Measurements from ENCODE around the gene TTC4. TPM values are rescaled to one million over a fixed set of nuclear protein-coding genes. Genes with fewer than 3 reads are reported as not detected.
A peak's percentile ranks its signal among the peaks of the same experiment; 100 is the strongest.

TTC4 gene
- 26.4 TPM for total RNA-seq
- polyA plus RNA-seq (ENCODE audit: insufficient read depth in 1 of 8, insufficient read length in 8 of 8, low replicate concordance in 1 of 8): 10 to 100 TPM; 23.4 to 30.8 (median 24.9) TPM
- long read RNA-seq, donor 1, transcript TTC4-201 (10 exons, 2,395 nt): major isoform, 6 of 7 reads
- long read RNA-seq, donor 1, partial matches to known transcripts: 0 of 7 reads
- long read RNA-seq, donor 1, other reads (novel, unspliced or antisense): 0 of 7 reads
- long read RNA-seq, donor 2, partial matches to known transcripts: 0 of 1 reads
- long read RNA-seq, donor 2, other reads (novel, unspliced or antisense): 0 of 1 reads
- long read RNA-seq, donor 3, transcript TTC4-201 (10 exons, 2,395 nt): major isoform, 9 of 11 reads
- long read RNA-seq, donor 3, partial matches to known transcripts: 0 of 11 reads
- long read RNA-seq, donor 3, other reads (novel, unspliced or antisense): 0 of 11 reads
- long read RNA-seq, donor 4, transcript TTC4-201 (10 exons, 2,395 nt): major isoform, 9 of 13 reads
- long read RNA-seq, donor 4, partial matches to known transcripts: 0 of 13 reads
- long read RNA-seq, donor 4, other reads (novel, unspliced or antisense): 0 of 13 reads
- long read RNA-seq, donor 5, transcript TTC4-201 (10 exons, 2,395 nt): major isoform, 19 of 23 reads
- long read RNA-seq, donor 5, partial matches to known transcripts: 0 of 23 reads
- long read RNA-seq, donor 5, other reads (novel, unspliced or antisense): 0 of 23 reads
- long read RNA-seq, donor 6, transcript TTC4-201 (10 exons, 2,395 nt): major isoform, 20 of 21 reads
- long read RNA-seq, donor 6, partial matches to known transcripts: 0 of 21 reads
- long read RNA-seq, donor 6, other reads (novel, unspliced or antisense): 0 of 21 reads
- long read RNA-seq, donor 7, transcript TTC4-204 (3 exons, 549 nt): minor isoform, 6 of 19 reads
- long read RNA-seq, donor 7, transcript TTC4-201 (10 exons, 2,395 nt): major isoform, 13 of 19 reads
- long read RNA-seq, donor 7, partial matches to known transcripts: 0 of 19 reads
- long read RNA-seq, donor 7, other reads (novel, unspliced or antisense): 0 of 19 reads
- long read RNA-seq, donor 8, transcript TTC4-201 (10 exons, 2,395 nt): major isoform, 6 of 12 reads
- long read RNA-seq, donor 8, partial matches to known transcripts: 5 of 12 reads
- long read RNA-seq, donor 8, other reads (novel, unspliced or antisense): 0 of 12 reads
- long read RNA-seq, donor 9, transcript TTC4-201 (10 exons, 2,395 nt): major isoform, 8 of 12 reads
- long read RNA-seq, donor 9, partial matches to known transcripts: 0 of 12 reads
- long read RNA-seq, donor 9, other reads (novel, unspliced or antisense): 0 of 12 reads
- long read RNA-seq, donor 10, transcript TTC4-201 (10 exons, 2,395 nt): major isoform, 7 of 10 reads
- long read RNA-seq, donor 10, partial matches to known transcripts: 0 of 10 reads
- long read RNA-seq, donor 10, other reads (novel, unspliced or antisense): 0 of 10 reads
- long read RNA-seq, donor 11, transcript TTC4-201 (10 exons, 2,395 nt): major isoform, 10 of 14 reads
- long read RNA-seq, donor 11, partial matches to known transcripts: 0 of 14 reads
- long read RNA-seq, donor 11, other reads (novel, unspliced or antisense): 0 of 14 reads

DNA sequence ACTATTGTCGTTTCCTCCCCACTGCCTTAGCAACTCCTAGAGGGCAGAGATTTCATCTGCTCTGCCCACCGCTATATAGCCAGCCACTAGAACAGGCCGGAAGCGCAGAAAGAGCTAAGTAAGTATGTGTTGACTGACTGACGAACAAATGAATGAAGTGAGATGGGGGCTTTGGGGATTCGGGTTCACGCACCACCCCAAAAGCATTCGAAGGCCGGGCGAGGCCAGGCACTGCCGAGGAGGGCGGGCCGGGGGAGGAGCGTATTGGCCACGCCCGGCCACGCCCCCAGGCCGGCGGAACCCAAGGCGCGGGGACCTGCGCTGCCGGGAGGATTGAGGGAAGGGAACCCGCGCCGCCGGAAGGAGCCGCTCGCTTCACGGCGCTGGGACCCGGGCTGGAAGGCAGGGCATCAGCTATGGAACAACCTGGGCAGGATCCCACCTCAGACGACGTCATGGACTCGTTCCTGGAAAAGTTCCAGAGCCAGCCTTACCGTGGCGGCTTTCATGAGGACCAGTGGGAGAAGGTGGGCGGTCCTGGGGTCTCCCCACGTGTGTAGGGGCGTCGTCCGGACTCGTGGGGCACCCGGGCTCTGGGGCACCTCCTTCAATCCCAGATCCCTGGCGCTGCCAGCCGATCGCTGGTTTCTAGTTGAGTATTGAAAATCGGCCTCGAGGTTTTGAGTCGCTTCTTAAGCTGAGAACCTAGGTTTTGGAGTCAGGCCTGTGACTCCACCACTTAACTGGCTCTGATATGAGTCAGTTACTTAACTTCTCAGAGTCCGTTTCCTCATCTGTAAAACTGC lies at the start of gene TTC4:
TSS of gene TTC4 (plus strand) at position 369 of the 806 bp plus-strand sequence. CDS start at position 417, 48 bp downstream.
- under 1% methylated on average over 44 of the region's 51 CpGs for WGBS (ENCODE audit: insufficient coverage)
- H3K27ac ChIP-seq (ENCODE audit: low read length): peak within 1 kb of the TSS; percentile 67
- no peaks in the 10 kb centered on the region for H3K9me3 ChIP-seq (replicated peaks; ENCODE audit: control insufficient read depth, low read depth, low read length)
- H3K4me3 ChIP-seq (ENCODE audit: low read length): peak within 1 kb of the TSS; percentile 48
- H3K27me3 ChIP-seq (ENCODE audit: control insufficient read depth, insufficient read depth, low read length): peaks cover 2% of the 10 kb centered on the region
- peaks cover 8% of the 10 kb centered on the region for H3K4me1 ChIP-seq (ENCODE audit: control insufficient read depth, insufficient read depth, low read length)
- DNase-seq: peak; percentile 90
- H3K36me3 ChIP-seq (ENCODE audit: control insufficient read depth, insufficient read depth, low read length): peaks cover 14% of the 10 kb centered on the region

GRCh38 chr1:54666333-54666732 lies 49.3 kb upstream of the TTC4 start:
- Histone ChIP-seq H3K27ac (ENCODE audit: low read length) (no peak overlapping the region), H3K27me3 (ENCODE audit: control insufficient read depth, insufficient read depth, low read length) (no peaks in the 10 kb centered on the region), H3K4me3 (ENCODE audit: low read length) (no peak overlapping the region), H3K4me1 (ENCODE audit: control insufficient read depth, insufficient read depth, low read length) (no peaks in the 10 kb centered on the region), H3K9me3 (replicated peaks; ENCODE audit: control insufficient read depth, low read depth, low read length) (no peaks in the 10 kb centered on the region), H3K36me3 (ENCODE audit: control insufficient read depth, insufficient read depth, low read length) (no peaks in the 10 kb centered on the region)
- no CpG with 5 or more reads among the region's 6 CpGs for WGBS (ENCODE audit: insufficient coverage)
- DNase-seq: no peak

GRCh38 chr1:54667797-54668196 lies 47.9 kb upstream of the TTC4 start:
- 70% methylated on average over 2 of the region's 2 CpGs for WGBS (ENCODE audit: insufficient coverage)
- H3K4me1 ChIP-seq (ENCODE audit: control insufficient read depth, insufficient read depth, low read length): no peaks in the 10 kb centered on the region

DNA sequence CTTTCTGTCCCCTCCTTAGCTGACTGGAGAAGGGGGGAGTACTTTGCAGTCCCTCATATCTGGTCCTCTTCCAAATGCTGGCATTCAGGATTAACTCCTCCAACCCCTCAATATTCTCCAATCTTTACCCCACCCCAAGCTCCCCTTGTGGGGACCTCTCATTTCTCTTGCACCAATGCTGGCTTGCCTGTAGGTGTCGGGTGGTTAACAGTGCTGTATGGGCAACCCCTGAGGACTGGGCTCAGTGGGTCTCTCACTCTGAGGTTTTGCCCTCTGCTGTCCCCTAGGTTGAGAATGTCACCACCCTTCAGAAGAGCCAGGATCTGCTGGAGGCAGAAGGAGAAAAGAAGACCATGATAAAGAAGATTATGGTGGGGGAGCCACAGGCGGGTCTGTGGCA lies 47.1 kb upstream of the TTC4 start:
- no peak overlapping the region for H3K4me3 ChIP-seq (ENCODE audit: low read length)
- no peaks in the 10 kb centered on the region for H3K9me3 ChIP-seq (replicated peaks; ENCODE audit: control insufficient read depth, low read depth, low read length)
- no peak for DNase-seq
- no peaks in the 10 kb centered on the region for H3K4me1 ChIP-seq (ENCODE audit: control insufficient read depth, insufficient read depth, low read length)
- no peak overlapping the region for H3K27ac ChIP-seq (ENCODE audit: low read length)
- no peaks in the 10 kb centered on the region for H3K36me3 ChIP-seq (ENCODE audit: control insufficient read depth, insufficient read depth, low read length)
- 94% methylated on average over 2 of the region's 2 CpGs for WGBS (ENCODE audit: insufficient coverage)
- H3K27me3 ChIP-seq (ENCODE audit: control insufficient read depth, insufficient read depth, low read length): no peaks in the 10 kb centered on the region

More at GRCh38 chr1:54667797-54668196, 47.9 kb upstream of the TTC4 start:
- Histone ChIP-seq H3K4me3 (ENCODE audit: low read length) (no peak overlapping the region), H3K27me3 (ENCODE audit: control insufficient read depth, insufficient read depth, low read length) (no peaks in the 10 kb centered on the region), H3K27ac (ENCODE audit: low read length) (no peak overlapping the region), H3K36me3 (ENCODE audit: control insufficient read depth, insufficient read depth, low read length) (no peaks in the 10 kb centered on the region), H3K9me3 (replicated peaks; ENCODE audit: control insufficient read depth, low read depth, low read length) (no peaks in the 10 kb centered on the region)
- no peak for DNase-seq

- H3K9me3 ChIP-seq (replicated peaks; ENCODE audit: control insufficient read depth, low read depth, low read length): no peaks in the 10 kb centered on the region
- DNase-seq: peak; percentile 10
- WGBS (ENCODE audit: insufficient coverage): 29% methylated on average over 3 of the region's 6 CpGs
Observed at GRCh38 chr1:54671985-54672608, 43.6 kb upstream of the TTC4 start.

GRCh38 chr1:54678776-54679643 lies 36.7 kb upstream of the TTC4 start:
- Histone ChIP-seq H3K4me3 (ENCODE audit: low read length) (no peak overlapping the region), H3K27ac (ENCODE audit: low read length) (no peak overlapping the region), H3K36me3 (ENCODE audit: control insufficient read depth, insufficient read depth, low read length) (peaks cover 1% of the 10 kb centered on the region), H3K4me1 (ENCODE audit: control insufficient read depth, insufficient read depth, low read length) (peaks cover 3% of the 10 kb centered on the region), H3K27me3 (ENCODE audit: control insufficient read depth, insufficient read depth, low read length) (no peaks in the 10 kb centered on the region), H3K9me3 (replicated peaks; ENCODE audit: control insufficient read depth, low read depth, low read length) (no peaks in the 10 kb centered on the region)
- DNase-seq: no peak
- 57% methylated on average over 16 of the region's 17 CpGs for WGBS (ENCODE audit: insufficient coverage)

More at GRCh38 chr1:54671985-54672608, 43.6 kb upstream of the TTC4 start:
- Histone ChIP-seq H3K36me3 (ENCODE audit: control insufficient read depth, insufficient read depth, low read length) (peaks cover 3% of the 10 kb centered on the region), H3K27ac (ENCODE audit: low read length) (no peak overlapping the region), H3K4me3 (ENCODE audit: low read length) (no peak overlapping the region), H3K27me3 (ENCODE audit: control insufficient read depth, insufficient read depth, low read length) (no peaks in the 10 kb centered on the region), H3K4me1 (ENCODE audit: control insufficient read depth, insufficient read depth, low read length) (no peaks in the 10 kb centered on the region)

GRCh38 chr1:54679706-54680105 lies 36.0 kb upstream of the TTC4 start:
- 73% methylated on average over 7 of the region's 7 CpGs for WGBS (ENCODE audit: insufficient coverage)
- no peak overlapping the region for H3K4me3 ChIP-seq (ENCODE audit: low read length)

GRCh38 chr1:54680387-54680786 lies 35.3 kb upstream of the TTC4 start:
- Histone ChIP-seq H3K27ac (ENCODE audit: low read length) (no peak overlapping the region), H3K27me3 (ENCODE audit: control insufficient read depth, insufficient read depth, low read length) (no peaks in the 10 kb centered on the region), H3K4me1 (ENCODE audit: control insufficient read depth, insufficient read depth, low read length) (peaks cover 3% of the 10 kb centered on the region), H3K36me3 (ENCODE audit: control insufficient read depth, insufficient read depth, low read length) (no peaks in the 10 kb centered on the region), H3K9me3 (replicated peaks; ENCODE audit: control insufficient read depth, low read depth, low read length) (no peaks in the 10 kb centered on the region), H3K4me3 (ENCODE audit: low read length) (no peak overlapping the region)
- no peak for DNase-seq
- WGBS (ENCODE audit: insufficient coverage): 68% methylated on average over 6 of the region's 8 CpGs

More at GRCh38 chr1:54679706-54680105, 36.0 kb upstream of the TTC4 start:
- Histone ChIP-seq H3K4me1 (ENCODE audit: control insufficient read depth, insufficient read depth, low read length) (peaks cover 3% of the 10 kb centered on the region), H3K27me3 (ENCODE audit: control insufficient read depth, insufficient read depth, low read length) (no peaks in the 10 kb centered on the region), H3K9me3 (replicated peaks; ENCODE audit: control insufficient read depth, low read depth, low read length) (no peaks in the 10 kb centered on the region), H3K36me3 (ENCODE audit: control insufficient read depth, insufficient read depth, low read length) (no peaks in the 10 kb centered on the region), H3K27ac (ENCODE audit: low read length) (no peak overlapping the region)
- DNase-seq: no peak
